ENCODE data around the gene C1orf122. TPM values are rescaled to one million over a fixed set of nuclear protein-coding genes. Genes with fewer than 3 reads are reported as not detected.

Gene C1orf122
- polyA plus RNA-seq, 1 of the 3 experiments (the other 2 are of a cell fraction): 75.3 TPM

DNA sequence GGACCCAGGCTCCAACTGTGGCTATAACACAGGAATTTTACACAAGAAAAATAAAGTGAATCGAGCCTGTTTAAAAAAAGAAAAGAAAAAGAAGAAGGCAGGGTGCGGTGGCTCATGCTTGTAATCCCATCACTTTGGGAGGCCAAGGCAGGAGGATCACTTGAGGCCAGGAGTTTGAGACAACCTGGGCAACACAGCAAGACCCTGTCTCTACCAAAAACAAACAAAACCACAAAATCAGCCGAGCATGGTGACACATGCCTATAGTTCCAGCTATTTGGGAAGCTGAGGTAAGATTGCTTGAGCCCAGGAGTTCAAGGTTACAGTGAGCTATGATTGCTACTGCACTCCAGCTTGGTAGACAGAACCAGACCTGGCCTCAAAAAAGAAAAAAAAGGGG is 34.1 kb downstream of the C1orf122 start:
- ChIA-PET CTCF (interaction anchor here (0.9 to 1.4 kb wide), 2 partner anchors 10 to 18 kb away, joined by 3 read pairs; partner anchors contain the start of gene MTF1), POLR2A (no interaction called here)
- no peaks in the 10 kb centered on the region for H3F3A ChIP-seq (replicated peaks; ENCODE audit: insufficient read depth)
- no peaks in the 10 kb centered on the region for H3K9me3 ChIP-seq
- H3K4me1 ChIP-seq (ENCODE audit: control insufficient read depth in 1 of 2, insufficient read depth in 2 of 2, low read depth in 1 of 2, low read length in 1 of 2): no peaks in the 10 kb centered on the region
- no peaks in the 10 kb centered on the region for H3K27me3 ChIP-seq (ENCODE audit: insufficient read depth)
- H3K27ac ChIP-seq (ENCODE audit: low read depth in 2 of 2, low read length in 1 of 2): no peak overlapping the region
- peaks cover 46% of the 10 kb centered on the region for H3K79me2 ChIP-seq (ENCODE audit: insufficient read depth)
- 85% methylated on average over 3 of the region's 3 CpGs for WGBS (ENCODE audit: low lambda C conversion rate)
- no peak for DNase-seq
- no peak overlapping the region for H3K4me2 ChIP-seq
- peaks cover 39 to 49% of the 10 kb centered on the region in 2 experiments for H3K36me3 ChIP-seq (replicated peaks in 1 of 2; ENCODE audit: control insufficient read depth in 1 of 2, insufficient read depth in 2 of 2, low read length in 1 of 2)
- H3K9me2 ChIP-seq: no peaks in the 10 kb centered on the region
- no peak overlapping the region for H2AFZ ChIP-seq (ENCODE audit: low read depth)
- TF ChIP-seq RAD21 (IDR thresholded peaks at IDR 0.05; ENCODE audit: low read length): no peak
- no peak for TF ChIP-seq EP300 (IDR thresholded peaks at IDR 0.05; ENCODE audit: borderline replicate concordance in 1 of 2, low read depth in 1 of 2, low read length in 1 of 2)
- TF ChIP-seq FOXM1 (IDR thresholded peaks at IDR 0.05; ENCODE audit: low read depth): no peak
- no peak overlapping the region for H3K9ac ChIP-seq
- H4K20me1 ChIP-seq (ENCODE audit: insufficient read depth): peaks cover 6% of the 10 kb centered on the region; the same call in 1 of the 2 replicates
- no peak overlapping the region for H3K4me3 ChIP-seq (ENCODE audit: low read depth in 2 of 2, low read length in 1 of 2)

GRCh38 chr1:37844536-37844935 is 36.9 kb downstream of the C1orf122 start:
- no peak for DNase-seq
- H3K27me3 ChIP-seq (ENCODE audit: insufficient read depth): no peaks in the 10 kb centered on the region
- H3K9me2 ChIP-seq: no peaks in the 10 kb centered on the region
- no peak overlapping the region for H3K4me3 ChIP-seq (ENCODE audit: low read depth in 2 of 2, low read length in 1 of 2)
- no peak overlapping the region for H3K9ac ChIP-seq
- H3K9me3 ChIP-seq: no peaks in the 10 kb centered on the region
- H3K79me2 ChIP-seq (ENCODE audit: insufficient read depth): peaks cover 75% of the 10 kb centered on the region
- no peaks in the 10 kb centered on the region for H3K4me1 ChIP-seq (ENCODE audit: control insufficient read depth in 1 of 2, insufficient read depth in 2 of 2, low read depth in 1 of 2, low read length in 1 of 2)
- no peak for TF ChIP-seq FOSL2 (IDR thresholded peaks at IDR 0.05; ENCODE audit: borderline replicate concordance, low read depth)
- TF ChIP-seq FOXJ3 (CRISPR knock-in tag; IDR thresholded peaks at IDR 0.05): no peak
- no peak for TF ChIP-seq CTCF (IDR thresholded peaks at IDR 0.05)
- no peak for TF ChIP-seq CHD2 (IDR thresholded peaks at IDR 0.05; ENCODE audit: low read length, partially characterized antibody)
- no peak for TF ChIP-seq TEAD4 (IDR thresholded peaks at IDR 0.05; ENCODE audit: borderline replicate concordance, insufficient read depth)
- no peak for TF ChIP-seq RAD21 (IDR thresholded peaks at IDR 0.05; ENCODE audit: low read length)
- TF ChIP-seq RCOR1 (IDR thresholded peaks at IDR 0.05; ENCODE audit: low read length): no peak
- TF ChIP-seq TCF12 (IDR thresholded peaks at IDR 0.05): no peak
- TF ChIP-seq, protein P1, sequence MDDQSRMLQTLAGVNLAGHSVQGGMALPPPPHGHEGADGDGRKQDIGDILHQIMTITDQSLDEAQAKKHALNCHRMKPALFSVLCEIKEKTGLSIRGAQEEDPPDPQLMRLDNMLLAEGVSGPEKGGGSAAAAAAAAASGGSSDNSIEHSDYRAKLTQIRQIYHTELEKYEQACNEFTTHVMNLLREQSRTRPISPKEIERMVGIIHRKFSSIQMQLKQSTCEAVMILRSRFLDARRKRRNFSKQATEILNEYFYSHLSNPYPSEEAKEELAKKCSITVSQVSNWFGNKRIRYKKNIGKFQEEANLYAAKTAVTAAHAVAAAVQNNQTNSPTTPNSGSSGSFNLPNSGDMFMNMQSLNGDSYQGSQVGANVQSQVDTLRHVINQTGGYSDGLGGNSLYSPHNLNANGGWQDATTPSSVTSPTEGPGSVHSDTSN (IDR thresholded peaks at IDR 0.05): no peak
- TF ChIP-seq JUND (IDR thresholded peaks at IDR 0.05): no peak
- TF ChIP-seq, protein P2, sequence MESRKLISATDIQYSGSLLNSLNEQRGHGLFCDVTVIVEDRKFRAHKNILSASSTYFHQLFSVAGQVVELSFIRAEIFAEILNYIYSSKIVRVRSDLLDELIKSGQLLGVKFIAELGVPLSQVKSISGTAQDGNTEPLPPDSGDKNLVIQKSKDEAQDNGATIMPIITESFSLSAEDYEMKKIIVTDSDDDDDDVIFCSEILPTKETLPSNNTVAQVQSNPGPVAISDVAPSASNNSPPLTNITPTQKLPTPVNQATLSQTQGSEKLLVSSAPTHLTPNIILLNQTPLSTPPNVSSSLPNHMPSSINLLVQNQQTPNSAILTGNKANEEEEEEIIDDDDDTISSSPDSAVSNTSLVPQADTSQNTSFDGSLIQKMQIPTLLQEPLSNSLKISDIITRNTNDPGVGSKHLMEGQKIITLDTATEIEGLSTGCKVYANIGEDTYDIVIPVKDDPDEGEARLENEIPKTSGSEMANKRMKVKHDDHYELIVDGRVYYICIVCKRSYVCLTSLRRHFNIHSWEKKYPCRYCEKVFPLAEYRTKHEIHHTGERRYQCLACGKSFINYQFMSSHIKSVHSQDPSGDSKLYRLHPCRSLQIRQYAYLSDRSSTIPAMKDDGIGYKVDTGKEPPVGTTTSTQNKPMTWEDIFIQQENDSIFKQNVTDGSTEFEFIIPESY (IDR thresholded peaks at IDR 0.05; ENCODE audit: borderline replicate concordance, low read depth): no peak
- no peak for TF ChIP-seq RXRA (IDR thresholded peaks at IDR 0.05; ENCODE audit: borderline replicate concordance, low read depth)
- H2AFZ ChIP-seq (ENCODE audit: low read depth): no peak overlapping the region
- ChIA-PET POLR2A (no interaction called here), CTCF (interaction anchor here (0.9 to 1.4 kb wide), 3 partner anchors 10 to 15 kb away, joined by 3 to 4 read pairs (median 3); no protein-coding TSS in a partner anchor)
- H3K27ac ChIP-seq (ENCODE audit: low read depth in 2 of 2, low read length in 1 of 2): no peak overlapping the region
- peaks cover 35 to 37% of the 10 kb centered on the region in 2 experiments for H3K36me3 ChIP-seq (replicated peaks in 1 of 2; ENCODE audit: control insufficient read depth in 1 of 2, insufficient read depth in 2 of 2, low read length in 1 of 2)
- peaks cover 33% of the 10 kb centered on the region for H4K20me1 ChIP-seq (ENCODE audit: insufficient read depth)
- no peak overlapping the region for H3K4me2 ChIP-seq
- H3F3A ChIP-seq (replicated peaks; ENCODE audit: insufficient read depth): no peaks in the 10 kb centered on the region
